ENCODE measurements around the gene APBA3.

The APBA3 gene

DNA sequence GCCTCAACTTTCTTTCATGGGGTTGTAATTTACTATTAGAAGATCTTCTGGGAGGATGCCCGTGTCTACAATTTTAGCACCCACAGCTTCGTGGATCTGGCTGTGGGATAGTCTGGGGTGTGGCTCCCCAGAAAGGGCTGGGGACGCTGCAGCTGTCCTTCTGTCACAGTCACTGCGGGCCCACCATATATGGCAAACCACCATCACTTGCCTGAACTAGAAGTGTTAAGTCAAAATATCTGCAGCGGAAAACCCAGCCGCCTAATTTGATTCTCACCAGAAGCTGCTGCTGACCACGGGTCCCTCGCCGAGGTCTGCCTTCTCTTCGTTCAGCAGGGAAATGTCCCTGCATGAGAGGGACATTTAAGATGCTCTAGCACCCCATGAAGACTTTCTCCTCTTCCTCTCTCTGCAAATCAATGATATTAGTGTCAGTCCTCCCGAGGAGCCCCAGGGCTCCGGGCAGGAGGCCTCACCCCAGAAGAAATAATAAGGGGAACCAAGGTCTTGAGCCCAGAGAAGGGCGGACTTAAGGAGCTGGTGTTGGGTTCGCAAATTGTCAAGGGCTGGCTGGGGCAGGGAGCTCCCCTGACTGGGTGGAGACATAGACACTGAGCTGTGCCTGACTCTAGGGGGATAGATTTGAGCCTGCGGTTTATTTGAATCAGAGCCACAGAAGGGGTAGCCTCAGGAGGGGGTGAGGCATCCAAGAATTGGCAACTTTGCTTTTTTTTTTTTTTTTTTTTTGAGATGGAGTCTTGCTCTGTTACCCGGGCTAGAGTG, 27.7 kb upstream of the APBA3 start:
- DNase-seq: no peak

DNA sequence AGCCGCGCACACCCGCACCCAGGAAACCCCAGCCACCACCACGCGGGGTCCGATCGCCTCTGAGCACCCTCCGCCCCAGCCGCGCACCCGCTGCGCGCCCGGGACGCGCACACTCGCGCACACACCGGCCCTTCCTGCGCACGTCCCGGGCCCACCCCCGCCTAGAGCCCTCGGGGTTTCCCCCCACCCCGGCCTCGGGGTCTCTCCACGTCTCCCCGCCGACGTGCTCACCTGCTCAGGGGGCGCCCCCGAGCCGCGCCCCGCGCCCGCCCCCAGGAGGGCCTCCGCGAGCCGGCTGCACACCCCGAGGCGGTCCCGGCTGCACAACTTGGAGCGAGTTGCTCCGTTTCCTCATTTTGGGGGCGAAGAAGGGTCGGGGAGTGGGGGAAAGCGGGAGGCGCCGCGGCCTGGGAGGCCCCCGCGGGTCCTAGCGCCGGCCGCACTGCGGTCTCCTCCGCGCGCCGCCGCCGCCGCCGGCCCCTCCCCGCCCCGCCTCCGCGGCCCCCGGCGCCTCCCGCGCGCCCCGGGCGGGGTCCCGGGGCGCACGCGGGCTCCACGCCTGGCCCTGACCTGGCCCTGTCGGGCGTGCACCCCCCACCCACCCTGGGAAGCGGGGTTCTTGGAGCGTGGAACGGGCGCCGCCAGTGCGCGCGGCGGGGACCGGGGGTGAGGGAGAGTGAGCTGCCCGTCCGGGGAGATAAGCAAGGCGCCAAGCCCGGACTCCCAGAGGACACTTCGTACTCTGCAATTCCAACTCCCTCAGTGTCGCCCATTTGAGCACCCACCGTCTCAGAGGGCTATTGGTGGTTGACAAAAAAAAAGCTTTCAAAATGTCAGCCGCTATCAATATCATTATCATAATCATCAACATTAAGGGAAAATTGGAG, 24.7 kb upstream of the APBA3 start, which contains the start of gene MATK:
TSS of gene MATK (minus strand) at position 444 of the 887 bp plus-strand sequence. CDS start 1,246 bp downstream, outside the sequence.
- DNase-seq: peak in 2 of 56 donors; percentile 3 to 31

DNA sequence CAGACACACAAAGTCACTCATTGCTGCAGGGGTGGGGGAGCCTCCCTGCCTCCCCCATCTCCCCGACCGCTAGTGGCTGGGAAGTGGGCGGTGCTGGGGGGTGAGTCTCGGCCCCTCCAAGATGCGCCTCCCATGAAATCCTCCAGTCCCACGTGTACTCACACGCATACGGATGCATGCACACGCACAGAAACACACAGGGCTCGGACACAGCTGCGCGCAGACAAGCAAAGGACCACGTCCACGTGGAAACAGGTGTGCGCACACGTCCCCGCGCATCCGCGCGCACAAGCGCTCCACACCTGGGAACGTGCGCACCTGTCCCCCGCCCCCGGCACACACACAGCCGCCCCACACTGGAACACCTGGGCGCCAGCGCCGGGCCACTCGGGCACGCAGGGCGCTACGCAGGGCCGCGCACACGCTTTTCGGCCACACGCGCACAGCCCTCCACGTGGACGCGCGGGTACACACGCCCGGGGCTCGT, 24.0 kb upstream of the APBA3 start:
- DNase-seq: peak in 8 of 56 donors; percentile 1 to 41 (median 18)

DNA sequence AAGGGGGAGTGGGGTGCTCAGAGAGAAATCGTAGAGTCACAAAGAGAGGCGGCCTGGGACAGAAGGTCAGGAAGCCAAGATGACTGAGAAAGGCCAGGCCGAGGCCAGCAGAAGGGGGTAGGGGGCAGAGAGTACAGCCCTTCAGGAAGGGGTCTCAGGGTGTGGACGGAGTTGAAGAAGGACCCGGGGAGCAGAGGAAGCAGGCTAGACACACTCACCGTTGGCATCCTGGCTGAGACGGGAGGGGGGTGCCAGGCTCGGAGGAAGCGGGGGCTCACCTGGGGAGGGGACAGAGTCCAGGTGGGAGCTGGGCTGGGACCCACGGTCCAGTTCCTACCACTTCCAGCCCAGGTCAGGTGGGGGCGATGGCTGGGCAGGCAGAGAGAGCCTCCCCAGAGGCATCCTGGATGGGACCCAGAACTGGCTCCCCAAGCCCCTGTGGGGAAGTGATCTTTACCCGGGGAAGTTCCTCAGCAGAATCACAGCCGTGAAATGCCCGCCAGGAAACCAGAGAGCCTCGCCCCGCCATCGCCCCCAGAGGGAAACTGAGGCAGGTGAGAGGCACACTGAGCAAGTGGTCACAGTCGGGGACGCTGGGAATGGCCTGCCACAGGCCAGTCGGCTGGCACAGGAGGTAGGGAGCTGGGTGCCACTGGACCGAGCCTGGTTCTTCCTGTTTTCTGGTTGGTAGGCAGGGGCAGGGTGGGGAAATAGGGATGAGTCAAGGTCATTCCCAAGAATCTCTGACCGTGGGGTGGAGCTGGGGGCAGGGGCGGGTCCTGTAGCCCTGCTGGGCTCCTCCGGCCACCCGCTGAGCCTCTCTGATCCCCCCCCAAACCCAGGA, 23.3 kb upstream of the APBA3 start:
- DNase-seq: peak in 1 of 56 donors; percentile 41

DNA sequence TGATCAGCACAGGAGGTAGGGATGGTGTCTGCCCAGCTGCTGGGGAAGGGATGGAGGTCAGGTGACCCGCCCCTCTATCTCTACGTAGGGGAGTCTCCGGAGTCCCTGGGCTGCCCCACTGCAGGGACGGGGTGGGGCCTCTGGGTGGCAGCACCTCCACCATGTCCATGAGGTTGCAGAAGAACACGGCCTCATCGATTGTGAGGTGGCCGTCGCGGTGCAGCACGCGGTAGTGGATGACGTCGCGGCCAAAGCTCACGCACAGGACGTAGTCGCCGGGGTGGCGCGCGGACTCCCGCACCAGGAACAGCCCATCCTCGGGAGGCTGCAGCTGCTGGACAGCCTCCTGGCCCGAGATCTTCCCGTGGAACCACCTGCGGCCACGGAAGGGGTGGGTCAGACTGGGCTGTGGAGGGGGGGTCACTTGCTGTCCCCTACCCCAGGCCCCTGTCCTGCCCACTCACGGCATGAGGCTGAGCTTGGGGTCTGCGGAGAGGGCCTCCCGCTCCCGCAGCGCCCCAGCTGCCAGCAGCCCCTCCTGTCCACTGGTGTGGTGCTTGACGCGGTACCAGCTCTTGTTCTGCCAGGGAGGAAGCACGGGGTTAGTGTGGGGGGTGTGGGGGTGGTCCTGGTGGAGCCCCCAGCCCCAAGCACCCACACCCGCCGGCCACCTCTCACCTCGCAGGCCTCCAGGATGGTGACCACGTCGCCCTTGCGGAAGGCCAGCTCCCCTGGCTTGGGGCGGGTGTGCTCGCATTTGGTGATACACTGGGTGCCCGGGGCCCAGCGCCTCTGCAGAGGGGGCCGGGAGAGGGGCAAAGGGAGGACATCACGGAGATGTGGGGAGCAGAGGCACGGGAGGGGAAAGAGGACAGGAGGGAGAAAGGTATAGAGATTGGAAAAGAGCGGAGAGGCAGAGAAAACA, 22.4 kb upstream of the APBA3 start:
- DNase-seq: no peak

DNA sequence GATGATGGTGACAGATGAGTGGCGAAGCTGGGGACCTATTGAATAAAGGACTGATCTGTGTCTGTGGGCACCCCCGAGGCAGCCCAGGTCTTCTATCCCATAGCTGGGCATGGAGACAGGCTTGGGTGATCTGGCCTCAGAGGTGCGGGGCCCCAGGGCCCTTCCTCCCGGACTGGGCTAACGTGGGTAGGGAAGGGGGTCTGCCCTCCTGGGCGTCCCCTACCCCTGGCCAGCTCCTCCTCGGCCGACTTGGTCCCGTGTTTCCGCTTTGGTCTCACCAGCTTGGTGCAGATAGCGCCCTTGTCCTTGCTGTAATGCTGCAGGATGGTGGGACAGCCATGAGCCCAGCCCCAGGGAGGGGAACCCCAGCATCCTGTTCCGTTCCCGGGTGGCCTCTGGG, 21.4 kb upstream of the APBA3 start:
- no peak for DNase-seq

DNA sequence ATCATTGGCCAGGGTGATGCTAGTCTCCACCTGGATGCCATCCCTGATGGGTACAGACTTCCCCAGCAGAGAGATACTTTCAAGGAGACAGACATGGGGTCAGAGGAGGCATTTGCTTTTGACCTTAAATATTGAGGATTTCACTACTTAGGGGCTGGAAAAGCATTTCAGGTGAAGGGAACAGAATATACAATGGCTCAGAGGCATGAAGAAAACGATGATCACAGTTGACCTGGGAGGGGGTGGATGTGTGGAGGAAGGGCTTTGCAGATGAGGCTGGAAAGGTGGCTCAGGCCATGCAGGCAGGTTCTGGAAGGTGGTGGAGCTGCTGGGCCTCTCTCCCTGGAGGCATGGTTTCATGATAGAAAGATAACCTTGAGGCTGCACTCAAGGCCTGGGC, 20.8 kb upstream of the APBA3 start:
- no peak for DNase-seq

DNA sequence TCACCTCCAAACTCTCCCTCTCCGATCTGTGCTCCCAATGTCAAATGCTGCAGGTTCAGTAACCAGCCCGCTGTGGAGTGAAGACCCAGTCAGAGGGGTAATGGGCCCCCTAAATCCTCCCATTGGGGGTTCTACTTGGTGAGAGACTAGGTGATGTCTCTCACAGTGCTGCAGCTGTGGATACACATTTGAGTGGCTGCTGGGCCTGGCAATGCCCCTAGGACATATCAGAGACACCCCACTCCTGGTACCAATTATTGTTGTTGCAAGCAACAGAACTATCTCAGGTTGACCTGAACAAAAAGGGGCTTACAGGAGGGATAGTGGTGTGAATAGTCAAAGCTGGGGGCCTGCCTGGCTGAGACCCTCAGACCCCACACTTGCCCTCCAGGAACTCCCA, 20.1 kb upstream of the APBA3 start:
- DNase-seq: no peak

DNA sequence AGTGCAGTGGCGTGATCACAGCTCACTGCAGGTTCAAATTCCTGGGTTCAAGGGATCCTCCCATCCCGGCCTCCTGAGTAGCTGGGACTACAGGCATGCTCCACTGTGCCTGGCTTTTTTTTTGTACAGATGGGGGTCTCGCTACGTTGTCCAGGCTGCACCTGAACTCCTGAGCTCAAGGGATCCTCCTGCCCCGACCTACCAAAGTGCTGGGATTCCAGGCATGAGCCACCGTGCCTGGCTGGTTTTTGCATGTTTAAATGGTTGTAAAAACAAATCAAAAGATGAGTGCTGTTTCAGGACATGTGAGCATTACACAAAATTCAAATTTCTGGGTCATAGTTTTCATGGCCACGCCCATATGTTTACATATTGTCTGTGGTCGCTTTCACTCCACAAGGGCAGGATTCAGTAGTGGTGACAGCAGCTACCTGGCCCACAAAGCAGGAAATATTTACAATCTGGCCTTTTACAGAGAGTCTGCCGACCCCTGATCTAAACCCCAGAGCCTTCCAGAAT, 19.4 kb upstream of the APBA3 start:
- no peak for DNase-seq

DNA sequence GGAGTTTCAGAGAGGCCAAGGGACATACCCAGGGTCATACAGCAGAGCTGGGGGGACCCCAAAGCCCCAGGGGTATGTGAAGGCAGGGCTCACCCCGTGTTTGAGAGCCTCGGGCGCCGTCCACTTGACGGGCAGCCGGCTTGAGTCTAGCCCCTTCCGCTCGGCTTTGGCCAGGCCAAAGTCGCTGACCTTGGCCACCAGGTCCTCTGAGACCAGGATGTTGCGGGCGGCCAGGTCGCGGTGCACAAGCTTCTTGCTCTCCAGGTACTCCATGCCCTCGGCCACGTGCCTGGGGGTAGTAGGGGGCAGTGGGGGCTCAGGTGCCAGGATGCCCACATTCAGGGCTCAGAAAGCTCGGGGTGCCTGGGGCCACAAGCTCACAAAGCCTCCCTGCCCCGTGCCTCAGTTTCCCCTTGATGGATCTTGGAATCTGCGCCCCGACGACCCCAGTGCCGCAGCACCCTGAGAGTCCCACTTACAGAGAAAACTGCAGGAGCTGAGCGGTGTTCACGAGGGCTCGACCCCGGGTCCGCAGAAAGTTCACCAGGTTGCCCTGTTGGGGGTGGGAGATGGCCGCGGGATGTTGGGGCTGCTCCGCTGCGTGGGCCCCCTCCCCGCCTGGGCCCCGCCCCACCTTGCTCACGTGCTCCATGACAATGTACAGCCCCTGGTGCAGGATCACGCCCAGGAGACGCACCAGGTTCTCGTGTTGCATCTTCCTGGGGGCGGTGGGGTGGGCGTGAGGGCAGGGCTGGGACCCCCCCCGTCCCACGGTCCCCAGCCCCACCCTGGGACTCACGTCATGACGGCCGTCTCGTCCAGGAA, 17.6 kb upstream of the APBA3 start:
- no peak for DNase-seq

DNA sequence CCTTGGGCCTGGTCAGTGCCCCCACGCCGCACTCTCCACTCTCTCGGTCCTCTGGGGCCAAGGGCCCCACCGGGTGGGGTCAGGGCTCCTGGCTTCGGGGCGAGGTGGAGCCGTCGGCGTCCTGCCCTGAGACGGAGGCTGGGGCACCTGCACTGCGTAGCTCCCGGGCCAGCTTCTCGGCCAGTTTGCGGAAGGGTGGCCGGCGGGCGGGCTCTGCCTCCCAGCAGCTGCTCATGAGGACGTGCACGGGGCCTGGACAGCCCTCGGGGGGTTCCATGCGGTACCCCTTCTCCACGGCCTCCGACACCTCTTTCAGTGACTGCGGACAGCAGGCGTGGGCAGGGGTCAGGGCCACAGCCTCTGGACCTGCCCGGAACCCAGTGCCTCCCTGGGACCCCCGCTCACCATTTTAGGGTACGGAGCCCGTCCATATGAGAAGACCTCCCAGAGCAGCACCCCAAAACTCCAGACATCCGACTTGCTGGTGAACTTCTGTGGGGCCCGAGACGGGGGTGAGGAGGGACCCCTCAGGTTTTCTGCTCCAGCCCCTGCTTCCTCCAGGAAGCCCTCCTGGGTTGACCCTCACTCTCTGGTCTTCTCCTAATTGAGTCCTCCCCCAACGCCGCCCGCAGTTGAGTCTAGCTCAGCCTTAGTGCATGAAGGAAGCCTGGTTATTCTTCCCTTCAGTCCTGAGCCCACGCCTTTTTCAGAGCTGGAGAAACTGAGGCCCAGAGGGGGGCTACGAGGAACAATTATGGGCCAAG, 16.8 kb upstream of the APBA3 start:
- no peak for DNase-seq

DNA sequence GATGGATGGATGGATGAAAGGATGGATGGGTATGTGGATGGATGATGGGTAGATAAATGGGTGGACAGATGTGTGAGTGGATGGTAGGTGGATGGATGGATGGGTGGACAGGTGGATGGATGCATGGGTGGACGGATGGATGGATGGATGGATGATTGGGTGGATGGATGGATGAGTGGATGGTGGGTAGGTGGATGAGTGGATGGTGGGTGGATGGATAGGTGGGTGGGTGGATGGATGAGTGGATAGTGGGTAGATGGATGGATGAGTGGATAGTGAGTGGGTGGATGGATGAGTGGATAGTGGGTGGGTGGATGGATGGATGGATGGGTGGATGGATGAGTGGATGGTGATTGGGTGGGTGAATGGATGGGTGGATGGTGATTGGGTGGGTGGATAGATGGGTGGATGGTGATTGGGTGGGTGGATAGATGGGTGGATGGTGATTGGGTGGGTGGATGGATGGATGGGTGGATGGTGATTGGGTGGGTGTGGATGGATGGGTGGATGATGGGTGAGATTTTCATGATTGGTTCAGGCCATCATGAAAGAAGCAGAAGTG, 15.1 kb upstream of the APBA3 start:
- no peak for DNase-seq

DNA sequence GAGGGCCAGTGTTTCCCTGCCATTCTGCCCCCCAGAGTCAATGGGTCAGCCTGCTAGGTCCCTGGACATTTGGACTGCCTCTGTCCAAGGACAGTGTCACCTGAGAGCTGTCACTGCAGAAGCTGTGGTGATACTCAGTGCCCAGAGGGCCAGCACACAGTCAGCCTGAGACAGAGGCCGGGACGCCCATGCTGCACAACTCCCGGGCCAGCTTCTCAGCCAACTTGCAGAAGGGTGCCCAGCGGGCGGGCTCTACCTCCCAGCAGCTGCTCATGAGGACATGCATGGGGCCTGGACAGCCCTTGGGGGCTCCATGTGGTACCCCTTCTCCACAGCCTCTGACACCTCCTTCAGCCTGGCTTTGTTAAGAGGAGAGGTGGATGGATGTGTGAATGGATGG, 14.3 kb upstream of the APBA3 start:
- no peak for DNase-seq

DNA sequence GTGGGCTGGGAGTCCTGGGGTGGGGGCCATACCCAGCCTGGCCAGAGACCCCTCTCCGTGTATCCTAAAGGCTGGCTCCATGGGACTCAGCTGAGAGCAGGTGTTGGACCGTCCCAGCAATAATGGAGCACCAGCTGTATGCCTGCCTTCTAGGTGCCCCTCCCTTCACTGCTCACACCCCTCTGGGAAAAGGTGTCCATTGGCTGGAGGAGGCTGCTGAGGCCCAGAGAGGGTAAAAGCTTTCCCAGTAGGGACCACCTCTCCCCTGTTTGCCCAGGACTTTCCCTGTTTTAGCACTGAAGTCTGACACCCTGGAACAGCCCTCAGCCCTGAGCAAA, 13.9 kb upstream of the APBA3 start:
- no peak for DNase-seq

DNA sequence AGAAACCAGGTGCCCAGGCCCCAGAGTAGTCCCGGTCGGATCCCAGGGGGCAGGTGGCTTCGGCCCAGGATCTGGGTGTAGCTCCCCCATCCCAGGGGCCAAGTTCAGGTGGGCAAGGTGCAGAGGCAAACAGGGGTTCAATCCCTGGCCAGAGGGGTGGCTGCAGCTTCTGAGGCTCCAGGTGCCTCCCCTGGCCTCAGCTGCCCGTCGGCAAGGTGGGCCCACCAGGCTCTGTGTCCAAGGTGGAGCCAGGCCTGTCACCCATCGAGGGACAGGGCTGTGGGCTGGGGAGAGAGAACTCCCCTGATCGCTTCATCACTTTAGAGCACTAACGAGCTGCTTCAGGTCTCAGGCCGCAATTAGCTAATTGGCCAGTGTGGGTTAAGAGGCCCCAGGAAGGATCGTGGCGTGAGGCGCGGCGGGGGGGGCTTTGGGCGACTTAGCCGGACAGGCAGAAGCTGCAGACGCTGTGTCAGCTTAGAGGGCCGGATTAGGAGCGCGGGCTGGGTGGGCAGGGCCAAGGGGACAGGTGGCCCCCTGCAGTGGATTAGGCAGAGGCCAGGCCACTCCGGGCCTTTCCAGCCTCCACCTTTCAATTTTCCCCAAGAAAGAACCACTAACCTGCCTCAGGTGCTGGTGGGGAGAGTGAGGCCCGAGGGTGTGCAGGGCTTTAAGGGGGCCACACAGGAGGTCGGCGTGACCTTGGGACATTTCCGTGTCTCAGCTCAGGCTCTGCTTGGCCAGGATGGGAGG, 13.3 kb upstream of the APBA3 start:
- DNase-seq: no peak

DNA sequence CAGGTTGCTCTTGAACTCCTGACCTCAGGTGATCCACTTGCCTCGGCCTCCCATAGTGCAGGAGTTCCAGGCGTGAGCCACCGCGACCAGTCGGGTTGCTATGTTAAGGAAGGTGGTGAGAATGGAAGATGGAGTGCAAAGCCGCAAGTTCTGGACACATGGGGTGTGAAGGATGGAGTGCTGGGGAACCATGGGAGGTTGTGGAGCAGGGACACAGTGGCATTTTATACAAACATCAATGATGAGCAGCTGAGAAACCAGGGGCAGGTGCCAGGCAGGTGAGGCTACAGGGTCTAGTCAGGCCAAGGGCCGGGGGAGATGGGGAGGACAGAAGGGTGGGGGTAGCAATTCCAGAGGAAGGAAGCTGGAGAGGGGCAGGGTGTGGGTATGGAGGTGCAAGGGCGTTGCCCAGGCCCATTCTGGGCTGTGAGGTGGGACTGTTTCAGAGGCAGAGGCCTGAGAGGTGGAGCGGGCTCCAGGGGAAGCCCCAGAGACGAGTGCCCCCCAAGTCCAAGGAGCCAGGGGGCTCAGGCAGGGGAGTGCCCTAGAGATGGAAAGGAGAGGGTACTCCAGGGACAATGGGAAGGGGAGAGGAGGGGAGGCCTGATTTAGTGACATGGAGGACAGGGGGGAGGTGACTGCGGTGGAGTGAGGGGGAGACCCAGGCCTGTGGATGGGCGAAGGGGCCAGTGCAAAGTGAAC, 12.5 kb upstream of the APBA3 start:
- no peak for DNase-seq
